OCI-LY7 (cell line): ENCODE measurements around the gene MARCHF7.
A peak's percentile ranks its signal among the peaks of the same experiment; 100 is the strongest.

ENCODE experiments used
- EZH2phosphoT487 ChIP-seq: fragments of 200-600 bp; sonication (generic); IDR thresholded peaks from 2 replicates; pipeline ENCODE4 v1.6.1; 2018; ENCODE audit warnings: low read depth, borderline replicate concordance, mild to moderate bottlenecking, mixed run types, antibody characterized with exemption, low read length, moderate library complexity, mixed read lengths
- TF ChIP-seq, protein P1 (sequence below): fragments of 200-600 bp; sonication (generic); conservative IDR thresholded peaks from 2 replicates; pipeline ENCODE4 v1.5.1; 2014; ENCODE audit warnings: mild to moderate bottlenecking, antibody characterized with exemption, low read length, moderate library complexity, mixed read lengths

DNA sequence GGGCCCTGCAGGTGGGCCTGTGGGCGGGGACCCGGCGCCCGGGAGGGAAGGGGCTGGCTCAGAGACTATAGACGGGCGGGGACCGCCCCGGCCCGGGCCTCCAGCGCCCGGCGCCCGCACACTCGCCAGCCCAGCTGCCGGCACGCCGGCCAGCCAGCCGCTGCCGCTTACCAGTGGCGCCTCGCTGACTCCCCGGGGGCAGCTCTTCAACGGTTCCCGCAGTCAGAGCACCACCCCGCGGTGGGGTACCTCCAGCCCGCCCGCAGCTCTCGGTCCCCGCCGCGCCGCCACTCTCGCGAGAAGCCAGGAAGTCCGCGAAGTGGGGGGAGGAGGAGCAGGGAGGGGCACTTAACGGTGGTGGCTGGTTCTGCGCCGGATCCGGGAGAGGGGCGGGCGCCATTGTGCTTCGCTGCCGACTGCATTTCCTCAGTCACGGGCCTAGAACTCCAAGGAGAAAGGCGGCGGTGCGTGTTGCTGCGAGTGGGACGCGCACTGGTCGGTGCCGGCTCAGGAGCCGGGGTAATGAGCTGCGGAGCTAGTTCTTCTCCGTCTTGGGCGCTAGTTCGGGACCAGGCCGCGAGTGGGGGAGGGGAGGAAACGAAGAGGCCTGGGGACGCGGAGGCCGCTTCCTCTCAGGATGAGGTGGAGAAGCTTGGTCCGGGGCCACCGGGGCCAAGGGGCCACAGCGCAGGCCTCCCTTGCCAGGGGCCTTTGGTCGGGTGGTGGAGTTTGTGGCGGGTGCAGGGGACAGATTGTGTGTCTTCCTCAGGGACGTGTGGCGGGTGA is at the start of gene MARCHF7:
- TF ChIP-seq, protein P1, sequence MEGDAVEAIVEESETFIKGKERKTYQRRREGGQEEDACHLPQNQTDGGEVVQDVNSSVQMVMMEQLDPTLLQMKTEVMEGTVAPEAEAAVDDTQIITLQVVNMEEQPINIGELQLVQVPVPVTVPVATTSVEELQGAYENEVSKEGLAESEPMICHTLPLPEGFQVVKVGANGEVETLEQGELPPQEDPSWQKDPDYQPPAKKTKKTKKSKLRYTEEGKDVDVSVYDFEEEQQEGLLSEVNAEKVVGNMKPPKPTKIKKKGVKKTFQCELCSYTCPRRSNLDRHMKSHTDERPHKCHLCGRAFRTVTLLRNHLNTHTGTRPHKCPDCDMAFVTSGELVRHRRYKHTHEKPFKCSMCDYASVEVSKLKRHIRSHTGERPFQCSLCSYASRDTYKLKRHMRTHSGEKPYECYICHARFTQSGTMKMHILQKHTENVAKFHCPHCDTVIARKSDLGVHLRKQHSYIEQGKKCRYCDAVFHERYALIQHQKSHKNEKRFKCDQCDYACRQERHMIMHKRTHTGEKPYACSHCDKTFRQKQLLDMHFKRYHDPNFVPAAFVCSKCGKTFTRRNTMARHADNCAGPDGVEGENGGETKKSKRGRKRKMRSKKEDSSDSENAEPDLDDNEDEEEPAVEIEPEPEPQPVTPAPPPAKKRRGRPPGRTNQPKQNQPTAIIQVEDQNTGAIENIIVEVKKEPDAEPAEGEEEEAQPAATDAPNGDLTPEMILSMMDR, result peak; percentile 70
- no peak for TF ChIP-seq EZH2phosphoT487
